Transverse colon (tissue), 4 donors: ENCODE results near the gene IRF2BP1. TPM values are rescaled to one million over a fixed set of nuclear protein-coding genes. Genes with fewer than 3 reads are reported as not detected.

Experiments used
- DNase-seq: peaks from one replicate; pipeline ENCODE4 v3.0.0-alpha.2; 2019
- H3K27ac ChIP-seq, 4 donors: fragments of 200-600 bp; sonication (generic); 2 replicates each; pipeline ENCODE4 v1.5.1; 2016 to 2018; ENCODE audit warnings: inconsistent platforms in 4 of 4
- H3K27me3 ChIP-seq: fragments of 200-600 bp; sonication (generic); 2 replicates; pipeline ENCODE4 v1.5.1; 2017; ENCODE audit warnings: inconsistent platforms
- H3K36me3 ChIP-seq, 4 donors: fragments of 200-600 bp; sonication (generic); 2 replicates each; pipeline ENCODE4 v1.5.1; 2017 to 2019; ENCODE audit warnings: inconsistent platforms in 4 of 4
- H3K4me1 ChIP-seq, 4 donors: fragments of 200-600 bp; sonication (generic); 2 replicates each; pipeline ENCODE4 v1.5.1; 2017 to 2020; ENCODE audit warnings: inconsistent platforms in 4 of 4
- H3K4me3 ChIP-seq, 4 donors: fragments of 200-600 bp; sonication (generic); 1 replicate in 1 of 4; 2 replicates in 3 of 4; pipeline versions ENCODE4 v1.5.1 to v1.6.1; 2017 to 2019; ENCODE audit warnings: inconsistent platforms in 4 of 4
- H3K9me3 ChIP-seq, 2 donors: fragments of 200-600 bp; sonication (generic); 2 replicates each; pipeline ENCODE4 v1.5.1; 2017 to 2019; ENCODE audit warnings: inconsistent platforms in 2 of 2
- CTCF ChIP-seq, 5 experiments: fragments of 200-600 bp in 3 of 5; fragments of 450-650 bp in 2 of 5; sonication (generic) in 3 of 5; IDR thresholded peaks; 1 replicate in 2 of 5; 2 replicates in 3 of 5; pipeline ENCODE4 v1.5.1; 2016 to 2017; ENCODE audit warnings: antibody characterized with exemption in 5 of 5, inconsistent platforms in 3 of 5, mild to moderate bottlenecking in 2 of 5, moderate library complexity in 1 of 5
- EP300 ChIP-seq: sonication (generic); formaldehyde crosslinking; IDR thresholded peaks from one replicate; pipeline ENCODE4 v1.6.1; 2017; ENCODE audit warnings: antibody characterized with exemption, low read depth
- POLR2A ChIP-seq: fragments of 450-650 bp; IDR thresholded peaks from one replicate; pipeline ENCODE4 v1.6.1; 2016; ENCODE audit warnings: antibody characterized with exemption, mild to moderate bottlenecking, moderate library complexity
- POLR2AphosphoS5 ChIP-seq, 3 donors: sonication (generic); formaldehyde crosslinking; IDR thresholded peaks; one replicate each; pipeline ENCODE4 v1.6.1; 2016; ENCODE audit warnings: antibody characterized with exemption in 3 of 3
- WGBS, 2 donors: methylation state at CpG; one replicate each; pipeline ENCODE4 v1.1.5; 2018; ENCODE audit warnings: low coverage in 1 of 2; 5-methylcytosine and 5-hydroxymethylcytosine counted together
- in situ Hi-C, 4 donors: fragments of 200-750 bp; cut with MboI; loops; one replicate each; pipeline versions ENCODE4 v1.15.0 to v1.15.1; 2017; ENCODE audit warnings: low sequenced_read_pairs in 3 of 4, low pct_ligation_motif_present in 1 of 4, low pct_unique_long_range_greater_than_20kb in 1 of 4
- intact Hi-C: fragments of 100-400 bp; cut with DNase I; formaldehyde crosslinking; loops from one replicate; pipeline ENCODE4 v1.15.1; 2023; ENCODE audit warnings: low total_unique reads
- total RNA-seq, 4 donors: library from RNA; depleted of rRNA; stranded (reverse); fragments of >200 nt; gene quantifications; one replicate each; pipeline ENCODE4 v1.1.0, GENCODE V29; 2016

The IRF2BP1 gene
- total RNA-seq, 4 donors from 2014 or later: 24.9 to 34.1 (median 29.5) TPM

GRCh38 chr19:45879971-45880370 is 6.0 kb downstream of the IRF2BP1 start:
- Histone ChIP-seq H3K27me3 (no peaks in the 10 kb centered on the region), H3K27ac (peak overlapping the region in 2 of 4 donors; percentile 84 to 90), H3K4me3 (no peak overlapping the region), H3K9me3 (no peaks in the 10 kb centered on the region), H3K36me3 (no peaks in the 10 kb centered on the region), H3K4me1 (peaks cover 35 to 77% (median 64%) of the 10 kb centered on the region in 4 donors)
- TF ChIP-seq EP300 (no peak), CTCF (IDR thresholded peaks at IDR 0.05) (no peak), POLR2AphosphoS5 (IDR thresholded peaks at IDR 0.05) (no peak), POLR2A (no peak)
- 60 to 67% methylated on average over 2 of the region's 2 CpGs for WGBS, 2 donors
- intact Hi-C loops (no loop called here), in situ Hi-C loops (no loop called here)
- no peak for DNase-seq

GRCh38 chr19:45879055-45879454 is 6.9 kb downstream of the IRF2BP1 start:
- Histone ChIP-seq H3K27ac (peak overlapping the region; percentile 51 to 90 (median 72)), H3K36me3 (no peaks in the 10 kb centered on the region), H3K9me3 (no peaks in the 10 kb centered on the region), H3K4me1 (peaks cover 26 to 68% (median 55%) of the 10 kb centered on the region in 4 donors), H3K27me3 (no peaks in the 10 kb centered on the region), H3K4me3 (no peak overlapping the region)
- in situ Hi-C loops (no loop called here), intact Hi-C loops (no loop called here)
- 70% methylated on average over 8 of the region's 8 CpGs; no CpG with 5 or more reads in 1 of the 2 donors for WGBS, 2 donors
- DNase-seq: no peak
- no peak for TF ChIP-seq POLR2A
- no peak for TF ChIP-seq POLR2AphosphoS5 (IDR thresholded peaks at IDR 0.05)
- no peak for TF ChIP-seq EP300
- TF ChIP-seq CTCF (IDR thresholded peaks at IDR 0.05): no peak

- H3K4me1 ChIP-seq: peaks cover 19 to 60% (median 48%) of the 10 kb centered on the region in 4 donors
- intact Hi-C loops: no loop called here
- H3K36me3 ChIP-seq: no peaks in the 10 kb centered on the region
- no peaks in the 10 kb centered on the region for H3K27me3 ChIP-seq
- in situ Hi-C loops: no loop called here
- 43 to 93% methylated on average over 2 to 11 of the region's 11 CpGs for WGBS, 2 donors
- H3K4me3 ChIP-seq: no peak overlapping the region
- peak overlapping the region; percentile 51 to 90 (median 72) for H3K27ac ChIP-seq
- DNase-seq: peak; percentile 81
- peak in 2 of 3 donors; percentile 39 to 53 for TF ChIP-seq POLR2AphosphoS5 (IDR thresholded peaks at IDR 0.05)
- no peak for TF ChIP-seq EP300
- peak; percentile 33 for TF ChIP-seq POLR2A
- TF ChIP-seq CTCF (IDR thresholded peaks at IDR 0.05): no peak
- H3K9me3 ChIP-seq: no peaks in the 10 kb centered on the region
These were observed 7.7 kb downstream of the IRF2BP1 start for GRCh38 chr19:45878043-45878794.

GRCh38 chr19:45876411-45877197 is 9.3 kb downstream of the IRF2BP1 start:
- peak overlapping the region in 2 of 4 donors; percentile 22 to 34 for H3K4me3 ChIP-seq
- WGBS, 2 donors: 14 to 17% methylated on average over 1 to 26 of the region's 41 CpGs
- H3K9me3 ChIP-seq: no peaks in the 10 kb centered on the region
- TF ChIP-seq POLR2A (peak; percentile 54), EP300 (no peak)
- in situ Hi-C loops (no loop called here), intact Hi-C loops (no loop called here)
- peaks cover 3 to 44% (median 32%) of the 10 kb centered on the region in 4 donors for H3K4me1 ChIP-seq
- H3K27me3 ChIP-seq: no peaks in the 10 kb centered on the region
- peak overlapping the region; percentile 62 to 84 (median 75) for H3K27ac ChIP-seq
- no peaks in the 10 kb centered on the region for H3K36me3 ChIP-seq
- peak; percentile 57 for DNase-seq
